HEK293T (cell line): ENCODE results near the gene PARVB.

Experiments
- ARNT ChIP-seq: fragments of 450-650 bp; IDR thresholded peaks from 2 replicates; pipeline ENCODE4 v1.6.1; 2017; ENCODE audit warnings: mild to moderate bottlenecking
- CTBP1 ChIP-seq: fragments of 450-650 bp; IDR thresholded peaks from 2 replicates; pipeline ENCODE4 v1.6.1; 2016; ENCODE audit warnings: borderline replicate concordance
- ELF4 ChIP-seq: fragments of 450-650 bp; IDR thresholded peaks from 2 replicates; pipeline ENCODE4 v1.6.1; 2017; ENCODE audit warnings: antibody characterized with exemption
- FOXM1 ChIP-seq: fragments of 450-650 bp; IDR thresholded peaks from 2 replicates; pipeline ENCODE4 v1.6.1; 2017; ENCODE audit warnings: mild to moderate bottlenecking, borderline replicate concordance
- HDGF ChIP-seq: fragments of 450-650 bp; IDR thresholded peaks from 2 replicates; pipeline ENCODE4 v1.6.1; 2017; ENCODE audit warnings: antibody characterized with exemption, borderline replicate concordance
- PKNOX1 ChIP-seq: fragments of 450-650 bp; IDR thresholded peaks from 2 replicates; pipeline ENCODE4 v1.6.1; 2016
- SP1 ChIP-seq: fragments of 450-650 bp; IDR thresholded peaks from 2 replicates; pipeline ENCODE4 v1.6.1; 2017
- SUZ12 ChIP-seq: fragments of 450-650 bp; IDR thresholded peaks from 2 replicates; pipeline ENCODE4 v1.6.1; 2016; ENCODE audit warnings: mild to moderate bottlenecking
- TARDBP ChIP-seq: fragments of 450-650 bp; IDR thresholded peaks from 2 replicates; pipeline ENCODE4 v1.6.1; 2016
- ZNF384 ChIP-seq: fragments of 450-650 bp; IDR thresholded peaks from 2 replicates; pipeline ENCODE4 v1.6.1; 2016

GRCh38 chr22:44190381-44190976 lies 166.4 kb downstream of the PARVB start:
- TF ChIP-seq ELF4 (no peak), ZNF384 (no peak), ARNT (no peak), SP1 (no peak), TARDBP (no peak), PKNOX1 (no peak), FOXM1 (no peak), SUZ12 (no peak), CTBP1 (no peak), HDGF (no peak)
